KBM-7 (cell line): ENCODE results near the gene GABARAP.

Source experiments
- DNase-seq: peaks from one replicate; pipeline ENCODE4 v3.0.0-alpha.2; 2015
- in situ Hi-C: fragments of 300-500 bp; cut with MboI; formaldehyde crosslinking; loops from 2 replicates; pipeline ENCODE4 v1.14.3; 2020; ENCODE audit warnings: low sequenced_read_pairs, low pct_unique_long_range_greater_than_20kb, mixed read lengths

The GABARAP gene

GRCh38 chr17:7225711-7226331, 16.4 kb downstream of the GABARAP start:
- no peak for DNase-seq
- in situ Hi-C loops = no loop called here

DNA sequence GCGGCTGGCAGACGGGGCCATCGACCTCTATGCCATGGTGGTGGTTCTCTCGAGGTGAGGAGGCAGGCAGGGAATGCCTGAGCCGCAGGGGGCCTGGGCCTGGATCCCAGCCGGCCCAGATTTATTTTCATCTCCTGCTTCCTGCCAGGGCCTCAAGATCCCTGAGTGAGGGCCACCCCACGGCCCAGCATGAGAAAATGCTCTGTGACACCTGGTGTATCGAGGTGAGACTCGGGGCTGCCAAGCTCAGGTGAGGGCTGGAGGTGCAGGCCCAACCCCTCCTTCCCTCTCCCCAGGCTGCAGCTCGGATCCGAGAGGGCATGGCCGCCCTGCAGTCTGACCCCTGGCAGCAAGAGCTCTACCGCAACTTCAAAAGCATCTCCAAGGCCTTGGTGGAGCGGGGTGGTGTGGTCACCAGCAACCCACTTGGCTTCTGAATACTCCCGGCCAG, 17.6 kb downstream of the GABARAP start:
- in situ Hi-C loops = no loop called here
- DNase-seq = no peak

- no peak for DNase-seq
- in situ Hi-C loops = no loop called here
Observed at GRCh38 chr17:7224110-7224509, 18.1 kb downstream of the GABARAP start.

GRCh38 chr17:7223375-7223774, 18.9 kb downstream of the GABARAP start:
- in situ Hi-C loops = no loop called here

DNA sequence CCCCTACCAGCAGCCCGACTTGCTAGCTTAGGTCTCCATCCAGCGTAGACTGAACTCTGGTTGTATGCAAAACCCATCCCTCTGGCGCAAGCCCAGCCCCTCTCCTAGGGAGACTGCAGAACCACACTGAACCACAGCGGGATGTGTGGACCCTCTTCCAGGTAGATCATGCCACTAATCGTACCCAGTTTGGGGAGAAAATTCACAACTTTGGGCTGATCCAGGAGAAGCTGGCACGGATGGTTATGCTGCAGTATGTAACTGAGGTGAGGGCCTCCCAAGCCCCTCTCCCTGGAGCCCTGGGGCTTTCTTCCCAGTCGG, 19.3 kb downstream of the GABARAP start:
- no peak for DNase-seq
- in situ Hi-C loops = no loop called here

More at GRCh38 chr17:7223375-7223774, 18.9 kb downstream of the GABARAP start:
- no peak for DNase-seq

DNA sequence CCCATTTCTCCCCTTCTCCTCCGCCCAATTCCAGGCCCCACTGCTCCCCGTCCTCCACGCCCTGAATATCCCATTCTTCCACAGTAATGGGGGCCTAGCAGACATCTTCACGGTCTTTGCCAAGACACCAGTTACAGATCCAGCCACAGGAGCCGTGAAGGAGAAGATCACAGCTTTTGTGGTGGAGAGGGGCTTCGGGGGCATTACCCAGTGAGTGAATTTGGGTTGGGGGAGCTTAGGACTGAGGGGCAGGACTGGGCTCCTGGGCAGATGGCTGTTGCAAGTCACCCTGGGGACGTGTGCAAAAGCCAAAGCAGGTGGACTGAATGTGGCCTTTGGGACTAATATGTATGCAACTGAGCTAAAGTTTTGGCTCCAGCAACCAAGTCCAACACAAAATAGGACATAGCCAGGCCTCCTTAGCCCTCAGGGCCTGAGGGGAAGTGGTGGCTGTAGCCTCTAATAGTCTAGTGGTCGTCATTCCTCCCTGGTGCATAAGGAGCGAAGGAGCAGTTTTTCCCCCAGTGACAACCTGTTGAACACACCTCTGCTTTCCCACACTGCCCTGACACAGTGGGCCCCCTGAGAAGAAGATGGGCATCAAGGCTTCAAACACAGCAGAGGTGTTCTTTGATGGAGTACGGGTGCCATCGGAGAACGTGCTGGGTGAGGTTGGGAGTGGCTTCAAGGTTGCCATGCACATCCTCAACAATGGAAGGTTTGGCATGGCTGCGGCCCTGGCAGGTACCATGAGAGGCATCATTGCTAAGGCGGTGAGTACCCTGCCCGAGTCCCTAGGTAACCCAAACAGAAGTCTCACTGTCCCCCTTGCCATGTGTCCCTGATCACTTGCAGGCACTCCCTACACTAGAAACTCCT, 19.9 kb downstream of the GABARAP start:
- in situ Hi-C loops = no loop called here
- no peak for DNase-seq

DNA sequence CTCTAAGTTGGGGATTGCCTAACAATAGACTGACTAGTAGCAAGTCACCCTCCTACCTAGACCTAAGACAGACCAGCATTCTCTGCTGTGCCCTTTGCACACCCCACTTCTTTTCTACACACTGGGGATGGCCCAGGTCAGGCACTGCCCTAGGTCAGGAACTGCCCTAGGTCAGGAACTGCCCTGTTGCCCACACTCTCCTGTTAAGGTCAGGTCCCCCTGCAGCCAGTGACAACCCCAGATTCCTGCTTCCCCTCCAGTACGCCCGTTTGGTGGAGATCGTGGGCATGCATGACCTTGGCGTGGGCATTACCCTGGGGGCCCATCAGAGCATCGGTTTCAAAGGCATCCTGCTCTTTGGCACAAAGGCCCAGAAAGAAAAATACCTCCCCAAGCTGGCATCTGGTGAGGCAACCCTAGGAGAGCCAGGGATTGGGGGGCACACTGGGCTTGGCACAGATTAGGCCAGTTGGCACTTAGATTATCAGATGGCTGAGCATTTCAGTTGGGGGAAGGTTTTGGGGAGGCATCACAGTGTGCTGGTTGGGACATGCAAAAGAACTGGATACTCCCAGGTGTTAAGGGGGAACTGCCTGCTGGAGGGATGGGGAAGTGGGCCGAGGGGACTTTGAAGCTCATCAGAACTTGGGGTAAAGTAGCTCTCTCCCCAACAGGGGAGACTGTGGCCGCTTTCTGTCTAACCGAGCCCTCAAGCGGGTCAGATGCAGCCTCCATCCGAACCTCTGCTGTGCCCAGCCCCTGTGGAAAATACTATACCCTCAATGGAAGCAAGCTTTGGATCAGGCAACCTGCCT, 20.8 kb downstream of the GABARAP start:
- in situ Hi-C loops = no loop called here
- no peak for DNase-seq

GRCh38 chr17:7220593-7221277, 21.5 kb downstream of the GABARAP start:
- DNase-seq = peak; percentile 81
- in situ Hi-C loops = no loop called here

GRCh38 chr17:7219812-7220592, 22.2 kb downstream of the GABARAP start, which contains the start of the genes ACADVL and DLG4:
Gene ACADVL, plus strand, starts transcription at chr17:7219938. Its CDS starts 47 bp downstream, at chr17:7219985.
Gene DLG4, minus strand, starts transcription at chr17:7219836.
- peak; percentile 85 for DNase-seq
- in situ Hi-C loops = no loop called here

DNA sequence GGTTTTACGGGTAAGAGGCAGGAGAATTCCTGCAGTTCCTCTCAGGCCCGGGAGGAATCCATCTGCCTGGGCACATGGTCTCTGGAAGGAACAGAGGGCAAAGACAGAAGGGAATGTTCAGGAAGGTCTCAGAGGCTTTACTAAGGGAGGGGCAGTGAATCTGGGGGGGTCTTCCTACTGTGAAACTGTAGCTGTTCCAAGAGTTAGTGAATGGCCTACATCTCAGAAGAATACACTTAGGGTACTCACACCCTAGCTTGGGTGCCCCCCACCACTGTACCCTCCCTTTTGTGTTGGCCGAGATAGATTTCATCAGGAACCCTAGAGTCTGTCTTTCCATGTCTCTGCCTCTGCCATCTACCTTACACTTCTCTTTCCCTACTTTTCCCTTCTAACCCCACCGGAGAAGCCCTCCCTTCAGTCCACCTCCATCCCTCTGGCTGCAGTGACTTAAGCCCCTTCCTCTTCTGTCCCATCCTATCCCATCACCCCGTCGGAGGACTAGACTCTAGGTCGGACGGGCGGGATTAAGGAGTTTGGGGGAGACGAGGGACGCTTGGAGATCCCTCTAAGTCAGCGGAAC, 22.9 kb downstream of the GABARAP start:
- in situ Hi-C loops = no loop called here
- no peak for DNase-seq

GRCh38 chr17:7218758-7219157, 23.5 kb downstream of the GABARAP start:
- in situ Hi-C loops = no loop called here
- DNase-seq = no peak

DNA sequence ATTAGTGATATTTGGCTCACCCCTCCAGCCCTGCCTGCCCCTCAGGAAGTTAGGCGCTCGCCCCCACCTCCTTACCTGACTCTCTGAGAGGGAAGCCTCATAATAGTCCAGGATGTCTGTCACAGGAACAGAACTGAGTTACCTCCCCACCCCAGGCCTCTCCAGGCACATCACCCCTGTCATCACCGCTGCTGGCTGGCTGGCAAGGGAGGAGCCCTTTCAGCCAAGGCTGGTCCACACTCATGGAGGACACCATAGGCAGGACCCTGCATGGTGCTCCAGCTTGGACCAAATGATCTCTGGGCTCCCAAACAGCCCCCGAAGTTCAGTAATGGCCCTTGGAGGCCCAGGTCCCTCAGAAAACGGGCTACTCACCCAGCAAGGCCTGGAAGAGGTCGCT, 24.1 kb downstream of the GABARAP start:
- no peak for DNase-seq
- in situ Hi-C loops = no loop called here

DNA sequence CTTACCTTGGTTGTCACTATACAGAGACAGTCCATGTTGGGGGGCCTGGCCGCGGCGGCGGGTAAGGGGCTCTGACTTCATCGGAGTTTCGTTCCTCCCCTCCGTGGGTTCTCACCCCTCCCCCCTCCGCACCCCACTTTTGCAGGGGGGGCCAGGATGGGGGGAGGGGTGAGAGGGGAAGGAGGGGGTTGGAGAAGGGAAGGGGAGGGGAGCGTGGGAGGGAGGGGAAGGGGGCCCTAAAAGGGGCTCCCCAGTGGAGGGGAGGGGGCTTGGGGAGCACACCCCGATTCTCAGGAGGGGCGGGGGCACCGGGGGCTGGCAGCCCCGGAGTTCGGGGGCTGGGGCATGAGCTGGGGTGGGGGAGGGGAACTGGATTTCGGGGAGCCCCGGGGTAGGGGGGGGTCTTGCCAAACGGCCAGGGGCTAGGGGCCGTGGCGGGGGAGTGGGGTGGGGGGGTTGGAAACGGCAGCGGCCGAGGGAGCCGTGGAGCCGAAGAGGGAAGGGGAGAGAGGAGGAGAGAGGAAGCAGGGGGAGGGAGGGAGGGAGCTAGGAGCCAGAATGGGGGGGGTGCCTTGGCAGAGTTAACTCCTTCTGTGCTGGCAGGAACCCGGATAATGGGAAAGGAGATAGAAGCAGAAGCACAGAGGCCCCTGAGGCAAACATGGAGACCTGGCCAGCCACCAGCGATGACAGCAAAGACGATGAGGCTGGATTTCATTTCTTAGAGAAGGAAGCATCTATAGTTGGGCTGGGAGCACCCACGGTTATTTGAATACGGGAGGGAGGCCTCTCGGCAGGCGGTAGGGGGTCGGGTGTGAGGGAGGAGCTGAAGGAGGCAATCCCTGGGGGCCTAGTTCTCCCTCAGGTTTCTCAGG, 24.9 kb downstream of the GABARAP start:
- in situ Hi-C loops = no loop called here
- peak; percentile 59 for DNase-seq

DNA sequence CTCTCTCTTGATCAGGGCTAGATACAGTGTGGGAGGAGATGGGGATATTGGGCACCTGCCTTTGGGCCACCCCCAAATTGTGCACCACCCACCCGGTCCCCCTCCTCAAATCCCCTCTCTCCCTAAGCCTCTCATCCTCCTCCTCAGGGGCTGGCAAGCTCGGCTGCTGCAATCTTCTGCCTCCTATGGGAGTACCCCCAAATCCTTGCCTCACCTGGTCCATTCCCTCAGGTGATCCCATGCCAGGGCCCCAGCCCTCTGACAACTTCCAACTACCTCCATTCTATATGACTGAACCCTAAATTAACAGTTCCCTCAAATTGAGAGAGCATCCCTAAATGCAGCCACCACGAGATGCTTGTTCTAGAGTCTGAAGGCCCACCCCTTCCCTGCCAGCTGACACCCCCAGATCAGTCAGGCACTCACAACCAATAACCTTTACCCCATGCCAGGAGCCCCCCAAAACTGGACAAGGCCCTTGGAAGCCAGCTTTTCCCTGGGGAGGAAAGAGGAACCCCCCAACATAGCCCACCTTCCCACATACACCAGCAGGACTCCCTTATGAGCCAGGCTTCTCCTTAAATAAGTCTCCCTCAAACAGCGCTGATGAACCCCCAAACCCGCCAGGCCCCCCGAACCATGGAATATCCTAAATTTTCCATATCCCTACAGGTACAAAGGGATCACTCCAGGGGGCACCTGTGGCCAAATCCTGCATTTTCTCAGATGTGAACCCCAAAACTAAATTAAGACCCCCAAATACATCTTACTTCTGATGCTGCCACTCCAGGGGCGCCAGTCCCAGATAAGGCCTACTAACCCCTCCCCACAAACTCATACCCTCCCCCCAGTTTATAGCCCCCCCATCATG, 25.8 kb downstream of the GABARAP start:
- no peak for DNase-seq
- in situ Hi-C loops = no loop called here

GRCh38 chr17:7215652-7216180, 26.5 kb downstream of the GABARAP start:
- in situ Hi-C loops = no loop called here
- DNase-seq = peak; percentile 28

DNA sequence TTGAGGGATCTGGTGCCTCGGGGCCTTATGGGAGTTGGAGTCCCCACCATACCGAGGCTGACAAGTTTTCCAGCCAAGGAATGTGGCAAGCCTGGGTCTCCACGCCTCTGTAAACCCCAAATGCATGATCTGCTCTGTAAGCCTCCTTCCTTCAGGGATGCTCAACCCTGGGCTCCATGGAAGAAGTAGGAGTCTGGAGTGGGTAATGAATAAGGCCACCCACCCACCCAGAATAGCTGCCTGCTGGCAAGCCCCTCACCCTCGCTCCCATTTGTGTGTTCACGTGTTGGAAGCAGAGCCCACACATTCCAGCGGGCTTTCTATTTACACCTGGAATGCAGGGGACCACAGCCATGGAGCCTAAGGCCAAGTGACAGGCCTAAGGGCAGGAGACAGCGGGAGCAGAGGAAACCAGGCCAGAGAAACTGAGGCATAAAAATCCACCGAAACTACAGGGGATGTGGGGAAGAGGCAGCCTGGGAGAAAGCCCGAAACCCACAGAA, 27.1 kb downstream of the GABARAP start:
- DNase-seq = no peak
- in situ Hi-C loops = no loop called here
